GM12864 (cell line): ENCODE data around the gene HCFC1.
A peak's percentile ranks its signal among the peaks of the same experiment; 100 is the strongest.

Source experiments
- DNase-seq: peaks from one replicate; pipeline ENCODE4 v3.0.0-alpha.2; 2011; ENCODE audit warnings: low read depth
- H3K4me3 ChIP-seq: 2 replicates; pipeline ENCODE4 v1.5.1; 2011; ENCODE audit warnings: mild to moderate bottlenecking, low read depth, low read length, control low read depth
- CTCF ChIP-seq: IDR thresholded peaks from 2 replicates; pipeline ENCODE4 v1.5.1; 2011; ENCODE audit warnings: low read depth, mild to moderate bottlenecking, moderate library complexity, low read length, control low read depth, inconsistent platforms; ENCODE audit errors: missing control alignments

HCFC1 gene

GRCh38 chrX:153956044-153956907 lies 15.3 kb downstream of the HCFC1 start:
- TF ChIP-seq CTCF = no peak
- DNase-seq = no peak
- no peak overlapping the region for H3K4me3 ChIP-seq

- H3K4me3 ChIP-seq = no peak overlapping the region
- no peak for DNase-seq
- no peak for TF ChIP-seq CTCF
These were observed 16.3 kb downstream of the HCFC1 start for GRCh38 chrX:153955228-153955732.

- TF ChIP-seq CTCF = no peak
- DNase-seq = no peak
- no peak overlapping the region for H3K4me3 ChIP-seq
These were observed 16.9 kb downstream of the HCFC1 start for GRCh38 chrX:153954558-153955227.

- no peak for TF ChIP-seq CTCF
- no peak for DNase-seq
- H3K4me3 ChIP-seq = no peak overlapping the region
These were observed 17.6 kb downstream of the HCFC1 start for GRCh38 chrX:153953892-153954557.

- H3K4me3 ChIP-seq = no peak overlapping the region
- TF ChIP-seq CTCF = peak; percentile 91
- DNase-seq = no peak
These were observed 18.2 kb downstream of the HCFC1 start for GRCh38 chrX:153953342-153953830.

GRCh38 chrX:153952373-153953026 lies 19.1 kb downstream of the HCFC1 start:
- H3K4me3 ChIP-seq = no peak overlapping the region
- TF ChIP-seq CTCF = no peak

More at GRCh38 chrX:153952373-153953026, 19.1 kb downstream of the HCFC1 start:
- no peak for DNase-seq
